Measurements from ENCODE around the gene CCDC120.
A peak's percentile ranks its signal among the peaks of the same experiment; 100 is the strongest.

CCDC120 gene

GRCh38 chrX:49102190-49102589, 43.4 kb downstream of the CCDC120 start:
- no peak for DNase-seq (ENCODE audit: low read depth)

GRCh38 chrX:49103637-49104036, 44.8 kb downstream of the CCDC120 start:
- peak; percentile 34 for DNase-seq (ENCODE audit: low read depth)

- no peak for DNase-seq (ENCODE audit: low read depth)
Measured at GRCh38 chrX:49106296-49106695, 47.5 kb downstream of the CCDC120 start.

GRCh38 chrX:49106930-49107329, 48.1 kb downstream of the CCDC120 start:
- peak; percentile 49 for DNase-seq (ENCODE audit: low read depth)

GRCh38 chrX:49108641-49109040, 49.8 kb downstream of the CCDC120 start:
- no peak for DNase-seq (ENCODE audit: low read depth)

GRCh38 chrX:49110417-49110816, 51.6 kb downstream of the CCDC120 start:
- no peak for DNase-seq (ENCODE audit: low read depth)

GRCh38 chrX:49111791-49112190, 53.0 kb downstream of the CCDC120 start:
- DNase-seq (ENCODE audit: low read depth) = no peak

GRCh38 chrX:49116076-49116475, 57.3 kb downstream of the CCDC120 start:
- DNase-seq (ENCODE audit: low read depth) = no peak

- no peak for DNase-seq (ENCODE audit: low read depth)
Measured at GRCh38 chrX:49116716-49117115, 57.9 kb downstream of the CCDC120 start.

- no peak for DNase-seq (ENCODE audit: low read depth)
Measured at GRCh38 chrX:49117581-49117980, 58.8 kb downstream of the CCDC120 start.

Measured in amniotic epithelial cell (primary cell).